ENCODE data around the gene RAB30. TPM values are rescaled to one million over a fixed set of nuclear protein-coding genes. Genes with fewer than 3 reads are reported as not detected.

Gene RAB30
- total RNA-seq, 1 donor from 2014 or later = 10.8 TPM

- Histone ChIP-seq H3K27ac (no peak overlapping the region), H3K36me3 (no peaks in the 10 kb centered on the region), H3K4me3 (no peak overlapping the region), H3K9me3 (no peaks in the 10 kb centered on the region), H3K4me1 (no peaks in the 10 kb centered on the region), H3K27me3 (no peaks in the 10 kb centered on the region)
- intact Hi-C loops (cut with DNase I) = no loop called here
- DNase-seq (ENCODE audit: extremely low spot score in 2 of 2) = no peak
- TF ChIP-seq POLR2AphosphoS5 (IDR thresholded peaks at IDR 0.05; ENCODE audit: insufficient read depth in 1 of 2, low read depth in 1 of 2) (peak in 1 of 2 donors; percentile 49), POLR2A (IDR thresholded peaks at IDR 0.05) (no peak), CTCF (IDR thresholded peaks at IDR 0.05) (peak; percentile 58 to 81 (median 81))
These were observed 144.3 kb downstream of the RAB30 start for GRCh38 chr11:82927264-82927880.

DNA sequence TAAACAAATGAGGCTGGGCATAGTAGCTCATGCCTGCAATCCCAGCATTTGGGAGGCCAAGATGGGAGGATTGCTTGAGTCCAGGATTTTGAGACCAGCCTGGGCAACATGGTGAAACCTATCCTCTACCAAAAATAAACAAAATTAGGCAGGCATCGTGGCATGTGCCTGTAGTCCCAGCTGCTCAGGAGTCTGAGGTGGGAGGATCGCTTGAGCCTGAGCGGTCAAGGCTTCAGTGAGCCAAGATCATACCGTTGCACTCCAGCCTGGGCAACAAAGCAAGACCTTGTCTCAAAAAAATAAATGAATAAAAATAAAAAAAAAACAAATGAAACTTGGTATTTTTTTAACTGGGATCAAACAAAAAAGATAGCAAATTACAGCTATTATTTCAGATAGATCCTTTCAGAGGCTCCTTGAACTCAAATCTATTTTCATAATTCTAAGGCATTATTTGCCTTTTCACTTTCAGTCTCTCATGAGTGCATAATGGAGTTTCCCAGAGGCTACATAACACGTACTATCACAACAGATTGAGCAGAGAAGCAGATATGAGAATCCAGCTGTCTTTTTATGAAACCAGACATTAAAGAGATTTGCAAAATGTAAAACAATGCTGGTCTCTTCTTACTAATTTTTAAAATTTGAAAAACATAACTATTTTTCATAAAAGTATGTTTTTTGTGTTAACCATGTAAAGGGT, 147.0 kb downstream of the RAB30 start:
- Histone ChIP-seq H3K27me3 (no peaks in the 10 kb centered on the region), H3K9me3 (no peaks in the 10 kb centered on the region), H3K4me1 (no peaks in the 10 kb centered on the region), H3K36me3 (no peaks in the 10 kb centered on the region), H3K4me3 (no peak overlapping the region), H3K27ac (no peak overlapping the region)
- DNase-seq (ENCODE audit: extremely low spot score in 2 of 2) = no peak
- TF ChIP-seq CTCF (IDR thresholded peaks at IDR 0.05) = no peak
- TF ChIP-seq POLR2A (IDR thresholded peaks at IDR 0.05) = no peak
- TF ChIP-seq POLR2AphosphoS5 (IDR thresholded peaks at IDR 0.05; ENCODE audit: insufficient read depth in 1 of 2, low read depth in 1 of 2) = no peak
- intact Hi-C loops (cut with DNase I) = no loop called here

Small RNAs within 50 kb of the gene (small RNA-seq; reads per million reads assigned to genes)
- gene SNORA70E = not detected

Other genes with a start within 250 kb of the RAB30 start
- gene PRCP, start 171.5 kb downstream of the RAB30 start, total RNA-seq = 79.3 TPM
- 1.5 TPM for gene DDIAS, start 170.2 kb downstream of the RAB30 start, total RNA-seq
- 102 TPM for gene PCF11, start 85.2 kb upstream of the RAB30 start, total RNA-seq
- 10.3 TPM for gene ANKRD42, start 121.8 kb upstream of the RAB30 start, total RNA-seq
- 37.6 TPM for gene CCDC90B, start 214.5 kb upstream of the RAB30 start, total RNA-seq